IPS DF 4.7 (cell line): ENCODE measurements around the gene MGAT5.

ENCODE experiments used
- DNase-seq: peaks from one replicate; pipeline ENCODE4 v3.0.0-alpha.2; 2013; ENCODE audit warnings: low spot score; ENCODE audit errors: extremely low read depth

MGAT5 gene

GRCh38 chr2:134393075-134393461 lies 139.2 kb downstream of the MGAT5 start:
- DNase-seq: no peak

- no peak for DNase-seq
Measured at GRCh38 chr2:134395779-134396178, 141.9 kb downstream of the MGAT5 start.

DNA sequence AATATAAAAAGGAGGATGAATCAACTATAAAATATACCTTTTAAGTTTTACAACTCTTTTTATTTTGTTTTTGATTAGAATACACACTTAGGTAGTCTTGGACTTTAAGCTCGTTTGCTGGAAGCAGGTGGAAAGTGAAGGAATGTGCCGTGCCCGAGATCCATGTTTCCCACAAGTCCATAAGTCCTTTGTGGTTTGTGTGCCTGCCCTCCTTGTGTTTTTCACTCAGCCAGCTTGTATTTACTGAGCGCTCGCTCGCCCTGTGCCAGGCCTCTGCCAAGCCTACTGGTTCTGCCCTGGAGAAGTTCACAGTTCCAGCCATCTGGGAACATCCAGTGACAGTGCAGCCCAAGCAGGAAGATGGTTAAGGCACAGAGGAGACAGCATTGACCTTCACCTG lies 142.6 kb downstream of the MGAT5 start:
- no peak for DNase-seq

DNA sequence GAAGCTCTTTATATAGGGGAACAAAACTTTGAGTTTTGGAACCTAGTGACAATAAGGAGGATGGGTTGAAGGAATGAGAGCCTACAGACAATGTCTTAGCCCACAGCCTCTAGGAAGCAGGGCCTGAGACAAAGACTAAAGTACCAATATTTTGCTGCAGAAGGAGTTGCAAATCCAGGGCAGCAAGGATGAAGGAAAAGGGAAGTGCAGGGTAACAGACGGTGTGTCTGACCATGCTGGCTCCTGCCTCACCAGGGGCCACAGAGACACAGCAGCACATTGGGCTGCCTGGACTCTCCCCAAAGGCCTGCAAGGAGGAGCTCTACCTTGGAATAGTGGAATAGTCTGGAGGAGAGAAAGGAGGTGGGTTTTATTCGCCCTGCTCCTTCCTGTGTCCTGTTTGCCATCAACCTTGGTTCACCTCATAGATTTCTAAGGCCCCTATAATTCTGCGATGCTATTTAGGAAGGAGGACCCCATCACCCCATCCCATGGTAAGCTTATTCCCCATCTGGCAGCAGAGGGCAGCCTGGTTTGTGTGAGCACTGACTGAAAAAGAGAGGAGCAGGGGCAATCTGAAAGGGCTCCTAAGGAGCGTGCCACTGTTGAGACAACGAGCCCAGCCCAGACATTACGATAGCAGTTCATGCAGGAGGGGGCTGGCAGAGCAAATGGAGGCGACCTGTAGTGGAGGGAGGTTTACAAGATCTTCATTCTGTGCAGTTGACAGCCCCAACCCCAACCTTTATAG lies 143.4 kb downstream of the MGAT5 start:
- no peak for DNase-seq

DNA sequence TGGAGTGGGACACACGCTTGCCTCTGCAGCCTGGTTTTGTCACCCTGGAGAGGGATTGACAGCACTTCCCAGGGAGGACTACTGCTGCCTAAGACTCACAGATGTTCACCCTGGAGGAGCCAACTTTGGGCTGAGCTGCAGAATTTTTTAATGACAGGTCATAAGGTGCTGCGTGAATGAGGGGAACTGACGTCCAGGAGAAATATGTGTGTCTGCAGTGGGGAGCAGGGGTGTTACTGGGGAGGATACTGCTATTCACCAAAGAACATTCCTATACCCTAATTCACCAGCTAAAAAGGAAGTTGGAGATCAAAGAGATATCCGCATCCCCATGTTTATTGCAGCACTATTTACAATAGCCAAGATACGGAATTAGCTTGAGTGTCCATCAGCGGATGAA lies 144.4 kb downstream of the MGAT5 start:
- no peak for DNase-seq

GRCh38 chr2:134399096-134399495 lies 145.2 kb downstream of the MGAT5 start:
- DNase-seq: no peak

- DNase-seq: no peak
Measured at GRCh38 chr2:134401081-134401497, 147.2 kb downstream of the MGAT5 start.

- no peak for DNase-seq
Measured at GRCh38 chr2:134401789-134402188, 147.9 kb downstream of the MGAT5 start.

- no peak for DNase-seq
Measured at GRCh38 chr2:134402410-134402809, 148.5 kb downstream of the MGAT5 start.

DNA sequence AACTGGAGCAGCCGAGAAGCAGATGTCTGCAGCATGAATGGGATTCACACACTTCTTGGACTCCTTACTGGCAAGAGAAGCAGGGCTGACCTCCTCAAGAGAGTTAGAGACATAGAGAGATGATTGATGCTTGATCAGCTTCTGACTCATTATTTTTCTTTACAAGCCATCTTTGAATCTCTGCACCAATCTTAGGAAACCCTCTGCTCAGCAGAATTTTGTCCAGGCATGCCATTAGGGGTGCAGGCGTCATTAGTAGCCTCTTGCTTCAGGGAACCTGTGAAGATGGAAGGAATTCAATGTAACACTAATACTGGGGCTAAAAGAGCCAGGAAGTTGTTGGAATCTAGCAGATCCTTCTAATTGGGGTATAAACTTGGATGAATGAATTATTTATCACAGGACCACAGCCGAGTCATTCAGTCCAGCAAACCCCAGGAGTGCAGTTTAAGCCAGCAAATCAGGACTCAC lies 151.8 kb downstream of the MGAT5 start:
- DNase-seq: no peak

- no peak for DNase-seq
Measured at GRCh38 chr2:134406311-134406710, 152.4 kb downstream of the MGAT5 start.

GRCh38 chr2:134406736-134407135 lies 152.9 kb downstream of the MGAT5 start:
- DNase-seq: no peak

- no peak for DNase-seq
Measured at GRCh38 chr2:134407154-134407890, 153.4 kb downstream of the MGAT5 start.

GRCh38 chr2:134408386-134408785 lies 154.5 kb downstream of the MGAT5 start:
- DNase-seq: no peak

DNA sequence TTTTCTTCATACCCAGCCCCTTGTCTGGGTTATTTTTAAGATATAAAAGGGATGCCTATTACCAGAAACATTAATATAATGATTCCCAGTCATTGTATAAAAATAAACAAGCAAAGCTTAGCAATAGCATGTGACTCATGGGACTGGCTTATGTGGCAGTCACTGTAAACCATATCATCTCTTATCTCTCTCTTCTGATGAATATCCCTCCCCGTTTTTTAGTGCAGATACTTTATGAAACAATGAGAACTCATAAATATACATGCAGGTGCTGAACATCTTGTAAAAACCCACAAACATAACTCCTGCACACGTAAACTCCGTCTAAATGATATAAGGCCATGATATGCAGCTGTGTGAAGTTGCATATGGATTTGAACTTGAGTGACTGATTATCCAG lies 154.9 kb downstream of the MGAT5 start:
- DNase-seq: no peak

- DNase-seq: no peak
Measured at GRCh38 chr2:134410006-134410405, 156.1 kb downstream of the MGAT5 start.

DNA sequence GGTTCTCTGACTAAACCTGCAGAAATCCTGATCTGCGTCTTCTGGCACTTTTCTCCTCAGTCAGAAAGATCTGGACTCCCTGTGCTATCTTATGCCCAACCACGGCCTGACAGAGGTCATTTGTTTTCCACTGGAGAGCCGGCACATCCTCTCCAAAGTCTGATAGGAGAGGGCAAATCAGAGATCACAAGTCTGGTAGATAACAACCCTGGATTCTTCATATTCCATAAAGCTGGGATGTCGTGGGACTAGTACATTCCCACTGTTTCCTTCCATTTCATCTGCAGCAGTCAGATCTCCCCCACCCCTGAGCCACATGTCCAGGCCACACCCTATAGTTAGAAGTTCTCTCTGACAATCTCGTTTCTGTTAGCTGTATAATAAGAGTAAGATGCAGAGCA lies 157.0 kb downstream of the MGAT5 start:
- no peak for DNase-seq

DNA sequence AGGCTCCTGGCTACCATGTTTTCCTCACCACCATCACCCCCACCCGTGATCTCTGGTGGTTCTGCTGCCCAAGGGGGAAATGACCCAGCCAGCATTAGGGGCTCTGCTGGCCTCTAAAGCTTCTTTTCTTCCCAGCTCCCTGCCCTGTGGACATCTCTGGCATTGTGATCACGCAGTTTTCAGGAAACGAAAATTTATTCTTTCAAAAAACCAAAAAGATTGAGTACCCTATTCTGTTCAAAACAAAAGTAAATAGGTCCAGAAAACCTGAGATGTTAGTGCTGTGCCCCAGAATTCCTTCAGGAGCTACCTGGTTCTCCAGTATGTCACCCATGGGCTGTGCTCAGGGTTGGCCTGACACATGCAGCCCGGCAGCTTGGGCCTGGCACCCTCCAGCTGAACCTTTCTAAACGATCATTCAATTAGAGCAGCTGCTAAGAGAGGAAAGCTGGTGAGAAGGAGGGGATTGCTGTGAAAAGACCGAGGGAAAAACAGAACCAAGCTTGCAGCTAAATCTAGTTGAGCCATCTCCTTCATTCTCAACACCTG lies 157.5 kb downstream of the MGAT5 start:
- no peak for DNase-seq

GRCh38 chr2:134411828-134412638 lies 158.2 kb downstream of the MGAT5 start:
- DNase-seq: no peak

- no peak for DNase-seq
Measured at GRCh38 chr2:134412639-134412999, 158.7 kb downstream of the MGAT5 start.

DNA sequence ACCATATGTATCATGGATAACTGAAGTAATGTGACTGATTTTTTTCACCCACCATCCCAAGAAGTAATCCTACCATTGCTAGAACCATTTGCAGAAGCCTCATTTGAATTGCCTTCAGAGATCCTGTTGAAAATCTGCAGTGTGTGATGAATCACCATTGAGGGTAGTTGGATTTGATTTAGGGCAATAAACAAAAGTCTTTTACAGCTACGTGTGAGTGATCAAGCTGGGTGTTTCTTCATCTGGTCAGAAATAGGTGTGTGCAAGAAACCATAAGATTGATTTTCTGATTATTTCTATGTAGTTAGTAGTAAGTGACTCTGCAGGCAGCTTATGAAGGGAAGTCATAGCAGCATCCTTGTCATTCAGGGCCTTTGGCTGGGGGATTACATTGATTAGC lies 159.6 kb downstream of the MGAT5 start:
- no peak for DNase-seq

GRCh38 chr2:134413912-134414311 lies 160.0 kb downstream of the MGAT5 start:
- no peak for DNase-seq
